HepG2 (cell line): Measurements from ENCODE around the gene SFXN5. TPM values are rescaled to one million over a fixed set of nuclear protein-coding genes. Genes with fewer than 3 reads are reported as not detected.

Experiments
- AKNA ChIP-seq: sonication (generic); formaldehyde crosslinking; IDR thresholded peaks from 2 replicates; pipeline ENCODE4 v1.4.0; 2020; ENCODE audit warnings: missing genetic modification reagents, borderline replicate concordance
- ARID5B ChIP-seq: IDR thresholded peaks from 2 replicates; pipeline ENCODE4 v1.4.0; 2020; ENCODE audit warnings: mild to moderate bottlenecking, missing genetic modification reagents
- CREM ChIP-seq, 2 experiments: sonication (generic) in 1 of 2; formaldehyde crosslinking in 1 of 2; IDR thresholded peaks; 2 replicates each; pipeline versions ENCODE4 v1.4.0 to v1.6.1; 2016 to 2020; ENCODE audit warnings: antibody characterized with exemption in 1 of 2, mild to moderate bottlenecking in 1 of 2, missing genetic modification reagents in 1 of 2
- ELF1 ChIP-seq: sonication (generic); formaldehyde crosslinking; IDR thresholded peaks from 2 replicates; pipeline ENCODE4 v1.4.0; 2020; ENCODE audit warnings: missing genetic modification reagents
- ELF3 ChIP-seq: IDR thresholded peaks from 2 replicates; pipeline ENCODE4 v1.6.1; 2016; ENCODE audit warnings: missing genetic modification reagents, missing compliant biosample characterization
- PHF5A ChIP-seq: IDR thresholded peaks from one replicate; pipeline ENCODE4 v1.6.1; 2018; ENCODE audit warnings: low read depth, missing genetic modification reagents; ENCODE audit not compliant: unreplicated experiment
- POLR2G ChIP-seq: fragments of 200-400 bp; formaldehyde crosslinking; IDR thresholded peaks from 2 replicates; pipeline ENCODE4 v1.6.1; 2018; ENCODE audit warnings: mild to moderate bottlenecking, low read depth, low read length, moderate library complexity
- RXRB ChIP-seq: IDR thresholded peaks from 2 replicates; pipeline ENCODE4 v1.6.1; 2016; ENCODE audit warnings: borderline replicate concordance, missing genetic modification reagents, missing compliant biosample characterization
- SOX6 ChIP-seq, 2 experiments: fragments of 450-650 bp in 1 of 2; sonication (generic) in 1 of 2; formaldehyde crosslinking in 1 of 2; IDR thresholded peaks; 2 replicates each; pipeline versions ENCODE4 v1.4.0 to v1.6.1; 2017 to 2020; ENCODE audit warnings: antibody characterized with exemption in 1 of 2, mild to moderate bottlenecking in 1 of 2, missing genetic modification reagents in 1 of 2
- SP1 ChIP-seq, 2 experiments: fragments of 450-650 bp in 1 of 2; sonication (generic) in 1 of 2; formaldehyde crosslinking in 1 of 2; IDR thresholded peaks; 2 replicates each; pipeline versions ENCODE4 v1.4.0 to v1.6.1; 2016 to 2020; ENCODE audit warnings: missing genetic modification reagents in 1 of 2
- SRSF9 ChIP-seq: fragments of 200-400 bp; formaldehyde crosslinking; IDR thresholded peaks from 2 replicates; pipeline ENCODE4 v1.6.1; 2018; ENCODE audit warnings: borderline replicate concordance, mild to moderate bottlenecking, low read depth, low read length; ENCODE audit not compliant: insufficient read depth, poor library complexity, severe bottlenecking
- U2AF1 ChIP-seq: fragments of 200-400 bp; formaldehyde crosslinking; optimal IDR thresholded peaks from 2 replicates; pipeline ENCODE3; 2017; ENCODE audit warnings: mild to moderate bottlenecking, low read depth, low read length
- ZNF180 ChIP-seq: sonication (generic); formaldehyde crosslinking; IDR thresholded peaks from 2 replicates; pipeline ENCODE4 v1.4.0; 2020; ENCODE audit warnings: low read depth, missing genetic modification reagents, borderline replicate concordance
- ZNF235 ChIP-seq: sonication (generic); formaldehyde crosslinking; IDR thresholded peaks from 2 replicates; pipeline ENCODE4 v1.8.1; 2023; ENCODE audit warnings: mild to moderate bottlenecking, missing genetic modification reagents, borderline replicate concordance
- ZNF253 ChIP-seq: sonication (generic); formaldehyde crosslinking; IDR thresholded peaks from 2 replicates; pipeline ENCODE4 v1.8.0; 2022; ENCODE audit warnings: mild to moderate bottlenecking, missing genetic modification reagents, borderline replicate concordance
- ZNF350 ChIP-seq: sonication (generic); formaldehyde crosslinking; IDR thresholded peaks from 2 replicates; pipeline ENCODE4 v1.4.0; 2020; ENCODE audit warnings: mild to moderate bottlenecking, low read depth, missing genetic modification reagents, borderline replicate concordance
- ZNF773 ChIP-seq: sonication (generic); formaldehyde crosslinking; IDR thresholded peaks from 2 replicates; pipeline ENCODE4 v1.4.0; 2020; ENCODE audit warnings: missing genetic modification reagents, borderline replicate concordance
- ZSCAN22 ChIP-seq: sonication (generic); formaldehyde crosslinking; IDR thresholded peaks from 2 replicates; pipeline ENCODE4 v1.4.0; 2020; ENCODE audit warnings: mild to moderate bottlenecking, missing genetic modification reagents
- polyA plus RNA-seq, 8 experiments: library from polyadenylated mRNA; depleted of rRNA in 3 of 8; stranded (reverse) in 7 of 8; unstranded in 1 of 8; fragments of >200 nt; fragmentation: Illumina TruSeq in 4 of 8; extraction: Trizol in 4 of 8; gene quantifications; 2 replicates each; pipeline versions ENCODE4 v1.2.1 to v1.2.3, GENCODE V29; 2011 to 2016; ENCODE audit warnings: low read depth in 4 of 8, missing spikeins in 1 of 8, mixed read lengths in 1 of 8; ENCODE audit not compliant: insufficient read depth in 1 of 8
- total RNA-seq, 5 experiments: library from RNA; depleted of rRNA; stranded (reverse); fragments of >200 nt; fragmentation: Illumina TruSeq; extraction: Trizol; gene quantifications; 2 replicates each; pipeline ENCODE4 v1.2.3, GENCODE V29; 2016; ENCODE audit warnings: low read depth in 1 of 5

The SFXN5 gene
- total and polyA plus RNA-seq, 2 of the 13 experiments (the other 11 are each of a cell fraction or from before 2014, with no cell fraction given) = 34.9 to 37.4 TPM

- no peak for TF ChIP-seq ZNF235
- TF ChIP-seq U2AF1 = no peak
- no peak for TF ChIP-seq PHF5A (CRISPR knock-in tag)
- no peak for TF ChIP-seq CREM (IDR thresholded peaks at IDR 0.05)
- no peak for TF ChIP-seq CREM (CRISPR knock-in tag; IDR thresholded peaks at IDR 0.05)
- peak; percentile 38; the same call in 1 of the 2 replicates for TF ChIP-seq ARID5B (CRISPR knock-in tag)
- no peak for TF ChIP-seq AKNA
- no peak for TF ChIP-seq ELF1 (CRISPR knock-in tag)
- peak; percentile 50; the same call in 1 of the 2 replicates for TF ChIP-seq RXRB (CRISPR knock-in tag)
- TF ChIP-seq SOX6 (IDR thresholded peaks at IDR 0.05) = no peak
- TF ChIP-seq SOX6 (CRISPR knock-in tag; IDR thresholded peaks at IDR 0.05) = 0 out of 2 replicates have a peak, but pooled peaks have one; percentile 36
- TF ChIP-seq POLR2G = no peak
- TF ChIP-seq ZNF253 (CRISPR knock-in tag) = no peak
- no peak for TF ChIP-seq ZNF180 (CRISPR knock-in tag)
- no peak for TF ChIP-seq ELF3 (CRISPR knock-in tag)
- no peak for TF ChIP-seq SP1 (IDR thresholded peaks at IDR 0.05)
- TF ChIP-seq SP1 (CRISPR knock-in tag; IDR thresholded peaks at IDR 0.05) = no peak
- no peak for TF ChIP-seq SRSF9
- no peak for TF ChIP-seq ZNF350
- no peak for TF ChIP-seq ZNF773
- TF ChIP-seq ZSCAN22 = no peak
These were observed 87.9 kb downstream of the SFXN5 start (continued) for GRCh38 chr2:72983500-72984161.
